Body of pancreas (tissue), 4 donors: ENCODE measurements around the gene SPOCK2. TPM values are rescaled to one million over a fixed set of nuclear protein-coding genes. Genes with fewer than 3 reads are reported as not detected.

Source experiments
- ATAC-seq: fragments of 150-250 bp; one replicate; pipeline ENCODE4 v1.9.1; 2016
- DNase-seq, 4 donors: peaks; one replicate each; pipeline ENCODE4 v3.0.0-alpha.2; 2019
- H3K27ac ChIP-seq, 4 donors: fragments of 200-600 bp; sonication (generic); 1 replicate in 3 of 4; 2 replicates in 1 of 4; pipeline versions ENCODE4 v1.5.1 to v1.6.1; 2016 to 2019; ENCODE audit warnings: mild to moderate bottlenecking in 1 of 4, mixed read lengths in 1 of 4, moderate library complexity in 1 of 4
- H3K27me3 ChIP-seq, 2 donors: fragments of 200-600 bp; sonication (generic); one replicate each; pipeline ENCODE4 v1.6.0; 2016; ENCODE audit warnings: mild to moderate bottlenecking in 1 of 2
- H3K36me3 ChIP-seq, 2 donors: fragments of 200-600 bp; sonication (generic); replicated peaks in 1 of 2; 2 replicates each; pipeline ENCODE4 v1.5.1; 2016; ENCODE audit warnings: low read depth in 2 of 2; ENCODE audit not compliant: insufficient read depth in 1 of 2
- H3K4me1 ChIP-seq: fragments of 200-600 bp; sonication (generic); one replicate; pipeline ENCODE4 v1.6.0; 2016
- H3K4me3 ChIP-seq, 2 donors: fragments of 200-600 bp; sonication (generic); 1 replicate in 1 of 2; 2 replicates in 1 of 2; pipeline ENCODE4 v1.5.1; 2016 to 2019
- H3K9me3 ChIP-seq, 3 donors: fragments of 200-600 bp; sonication (generic); 1 replicate in 2 of 3; 2 replicates in 1 of 3; pipeline ENCODE4 v1.5.1; 2016
- POLR2A ChIP-seq, 3 donors: fragments of 450-650 bp; IDR thresholded peaks; one replicate each; pipeline ENCODE4 v1.6.1; 2016; ENCODE audit warnings: antibody characterized with exemption in 3 of 3, mild to moderate bottlenecking in 2 of 3
- WGBS, 2 donors: methylation state at CpG; one replicate each; pipeline ENCODE4 v1.1.5; 2017; 5-methylcytosine and 5-hydroxymethylcytosine counted together
- intact Hi-C: fragments of 100-400 bp; cut with DNase I; formaldehyde crosslinking; loops from one replicate; pipeline ENCODE4 v1.15.1; 2023
- total RNA-seq, 2 donors: library from RNA; depleted of rRNA; stranded (reverse); fragments of >200 nt; gene quantifications; one replicate each; pipeline ENCODE4 v1.1.0, GENCODE V29; 2016
- TF ChIP-seq, protein P1 (sequence below), 7 experiments: fragments of 450-650 bp in 4 of 7; fragments of 200-600 bp in 3 of 7; sonication (generic) in 3 of 7; IDR thresholded peaks; one replicate each; pipeline ENCODE4 v1.5.1; 2016 to 2019; ENCODE audit warnings: antibody characterized with exemption in 7 of 7

Gene SPOCK2
- total RNA-seq, 2 donors from 2014 or later: 2.0 to 7.3 TPM

DNA sequence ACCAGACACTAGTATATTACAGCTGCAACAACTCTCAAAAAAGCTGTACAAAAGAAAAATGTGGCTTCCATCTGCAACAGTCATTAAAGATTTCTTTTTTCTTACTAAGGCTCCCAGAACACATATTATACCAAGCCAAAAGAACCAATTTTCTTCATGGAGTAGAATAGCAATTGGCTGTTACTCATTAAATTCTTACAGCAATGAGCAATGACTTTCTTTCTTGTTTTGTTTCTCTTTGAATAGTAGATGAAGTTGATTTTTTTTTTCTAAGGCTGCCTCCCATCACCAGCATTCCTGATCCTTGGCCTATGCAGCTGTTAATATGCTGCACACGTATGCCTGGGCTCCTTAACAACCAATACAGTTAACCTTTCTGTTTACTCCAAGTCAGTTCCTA lies 36.6 kb upstream of the SPOCK2 start:
- H3K27ac ChIP-seq: no peak overlapping the region
- H3K9me3 ChIP-seq: no peaks in the 10 kb centered on the region
- intact Hi-C loops: no loop called here
- H3K27me3 ChIP-seq: no peaks in the 10 kb centered on the region
- no peaks in the 10 kb centered on the region for H3K36me3 ChIP-seq
- ATAC-seq (no peak), DNase-seq (no peak)
- no peak overlapping the region for H3K4me3 ChIP-seq
- TF ChIP-seq POLR2A (IDR thresholded peaks at IDR 0.05): no peak
- TF ChIP-seq, protein P1, sequence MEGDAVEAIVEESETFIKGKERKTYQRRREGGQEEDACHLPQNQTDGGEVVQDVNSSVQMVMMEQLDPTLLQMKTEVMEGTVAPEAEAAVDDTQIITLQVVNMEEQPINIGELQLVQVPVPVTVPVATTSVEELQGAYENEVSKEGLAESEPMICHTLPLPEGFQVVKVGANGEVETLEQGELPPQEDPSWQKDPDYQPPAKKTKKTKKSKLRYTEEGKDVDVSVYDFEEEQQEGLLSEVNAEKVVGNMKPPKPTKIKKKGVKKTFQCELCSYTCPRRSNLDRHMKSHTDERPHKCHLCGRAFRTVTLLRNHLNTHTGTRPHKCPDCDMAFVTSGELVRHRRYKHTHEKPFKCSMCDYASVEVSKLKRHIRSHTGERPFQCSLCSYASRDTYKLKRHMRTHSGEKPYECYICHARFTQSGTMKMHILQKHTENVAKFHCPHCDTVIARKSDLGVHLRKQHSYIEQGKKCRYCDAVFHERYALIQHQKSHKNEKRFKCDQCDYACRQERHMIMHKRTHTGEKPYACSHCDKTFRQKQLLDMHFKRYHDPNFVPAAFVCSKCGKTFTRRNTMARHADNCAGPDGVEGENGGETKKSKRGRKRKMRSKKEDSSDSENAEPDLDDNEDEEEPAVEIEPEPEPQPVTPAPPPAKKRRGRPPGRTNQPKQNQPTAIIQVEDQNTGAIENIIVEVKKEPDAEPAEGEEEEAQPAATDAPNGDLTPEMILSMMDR (IDR thresholded peaks at IDR 0.05): no peak
- 53 to 87% methylated on average over 1 of the region's 1 CpG for WGBS, 2 donors
- H3K4me1 ChIP-seq: no peaks in the 10 kb centered on the region

DNA sequence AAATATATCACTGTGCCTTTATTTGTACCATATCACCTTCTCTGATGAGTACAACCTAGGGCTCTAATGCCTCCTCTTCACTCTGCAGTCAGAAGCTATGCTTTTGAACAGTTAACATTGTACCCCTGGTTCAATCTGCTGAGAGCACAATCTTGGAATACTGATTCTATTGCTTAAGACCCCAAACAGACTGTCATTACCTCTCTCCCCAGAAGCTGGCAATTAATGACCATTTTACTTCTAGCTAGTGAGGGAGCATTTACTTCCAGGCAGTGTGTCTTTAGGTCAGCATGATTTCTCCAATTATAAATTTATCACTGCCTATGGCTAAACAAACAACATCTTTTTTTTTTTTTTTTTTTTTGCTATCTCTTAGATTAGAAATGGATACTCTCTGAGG lies 36.0 kb upstream of the SPOCK2 start:
- no peak for DNase-seq
- intact Hi-C loops: no loop called here

DNA sequence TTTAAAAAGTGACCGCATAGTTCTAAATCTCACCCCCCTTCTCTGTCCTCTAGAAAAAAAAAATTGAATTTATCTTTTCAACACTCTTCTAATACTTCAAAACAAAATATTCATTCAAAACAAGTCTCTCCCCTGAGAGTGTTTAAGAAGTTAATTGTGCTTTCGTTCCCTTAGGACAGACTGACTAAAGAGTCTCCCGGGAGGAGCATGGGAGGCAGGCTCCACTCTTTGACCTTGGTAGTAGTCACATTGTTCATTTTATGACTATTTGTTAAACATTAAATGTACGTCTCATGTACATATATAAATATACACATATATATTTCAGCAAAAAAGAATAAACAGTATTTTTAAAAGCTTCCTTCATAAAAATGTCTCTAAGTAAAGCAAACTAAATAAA lies 35.3 kb upstream of the SPOCK2 start:
- Histone ChIP-seq H3K27me3 (no peaks in the 10 kb centered on the region), H3K36me3 (no peaks in the 10 kb centered on the region), H3K4me3 (no peak overlapping the region), H3K27ac (no peak overlapping the region), H3K4me1 (no peaks in the 10 kb centered on the region), H3K9me3 (no peaks in the 10 kb centered on the region)
- whole genome bisulfite sequencing, 2 donors: 83% methylated on average over 4 of the region's 4 CpGs
- no peak for ATAC-seq
- no peak for TF ChIP-seq POLR2A (IDR thresholded peaks at IDR 0.05)
- TF ChIP-seq, protein P1 (IDR thresholded peaks at IDR 0.05): no peak
- DNase-seq: no peak
- intact Hi-C loops: no loop called here

More for the DNA sequence above, 36.0 kb upstream of the SPOCK2 start:
- Histone ChIP-seq H3K36me3 (no peaks in the 10 kb centered on the region), H3K9me3 (no peaks in the 10 kb centered on the region), H3K4me3 (no peak overlapping the region), H3K27ac (no peak overlapping the region), H3K4me1 (no peaks in the 10 kb centered on the region), H3K27me3 (no peaks in the 10 kb centered on the region)
- no peak for ATAC-seq
- TF ChIP-seq, protein P1 (IDR thresholded peaks at IDR 0.05): no peak
- no peak for TF ChIP-seq POLR2A (IDR thresholded peaks at IDR 0.05)

DNA sequence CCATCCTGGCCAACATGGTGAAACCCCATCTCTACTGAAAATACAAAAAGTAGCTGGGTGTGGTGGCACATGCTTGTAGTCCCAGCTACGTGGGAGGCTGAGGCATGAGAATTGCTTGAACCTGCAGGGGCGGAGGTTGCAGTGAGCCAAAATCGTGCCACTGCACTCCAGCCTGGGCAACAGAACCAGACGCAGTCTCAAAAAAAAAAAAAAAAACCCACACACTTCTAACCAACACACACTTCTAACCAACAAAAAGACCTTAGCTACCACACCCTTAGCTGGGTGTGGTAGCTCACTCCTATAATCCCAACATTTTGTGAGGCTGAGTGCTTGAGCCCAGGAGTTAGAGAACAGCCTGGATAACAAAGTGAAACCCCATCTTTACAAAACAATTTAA lies 33.9 kb upstream of the SPOCK2 start:
- Histone ChIP-seq H3K36me3 (no peaks in the 10 kb centered on the region), H3K4me3 (no peak overlapping the region), H3K4me1 (no peaks in the 10 kb centered on the region), H3K9me3 (no peaks in the 10 kb centered on the region), H3K27ac (no peak overlapping the region), H3K27me3 (no peaks in the 10 kb centered on the region)
- 80 to 96% methylated on average over 1 to 4 of the region's 4 CpGs for WGBS, 2 donors
- intact Hi-C loops: no loop called here
- TF ChIP-seq, protein P1 (IDR thresholded peaks at IDR 0.05): no peak
- TF ChIP-seq POLR2A (IDR thresholded peaks at IDR 0.05): no peak
- ATAC-seq: no peak
- no peak for DNase-seq

DNA sequence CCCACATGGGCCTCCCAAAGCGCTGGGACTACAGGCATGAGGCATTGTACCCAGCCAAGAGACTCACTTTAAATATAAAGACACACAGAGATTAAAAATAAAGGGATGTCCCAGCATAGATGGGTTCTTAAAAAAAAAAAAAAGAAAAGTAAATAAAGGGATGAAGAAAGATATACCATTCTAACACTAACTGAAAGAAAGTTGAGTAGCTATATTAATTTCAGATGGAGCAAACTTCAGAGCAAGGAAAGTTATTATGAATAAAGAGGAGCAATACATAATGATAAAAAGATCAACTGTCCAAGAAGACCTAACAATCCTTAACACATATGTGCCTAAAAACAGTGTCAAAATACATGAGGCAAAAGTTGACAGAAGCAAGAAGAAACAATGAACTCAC lies 33.0 kb upstream of the SPOCK2 start:
- Histone ChIP-seq H3K27me3 (no peaks in the 10 kb centered on the region), H3K4me1 (no peaks in the 10 kb centered on the region), H3K9me3 (no peaks in the 10 kb centered on the region), H3K36me3 (no peaks in the 10 kb centered on the region), H3K4me3 (no peak overlapping the region), H3K27ac (no peak overlapping the region)
- TF ChIP-seq, protein P1 (IDR thresholded peaks at IDR 0.05): no peak
- TF ChIP-seq POLR2A (IDR thresholded peaks at IDR 0.05): no peak
- intact Hi-C loops: no loop called here
- WGBS, 2 donors: 100% methylated on average over 1 of the region's 1 CpG
- no peak for DNase-seq
- ATAC-seq: no peak
